PC-9 (cell line): ENCODE data around the gene SYT1.

Experiments used
- CTCF ChIP-seq: fragments of 200-600 bp; sonication (generic); conservative IDR thresholded peaks from 2 replicates; pipeline ENCODE4 v1.6.1; 2017; ENCODE audit warnings: mixed run types, antibody characterized with exemption, mild to moderate bottlenecking, moderate library complexity
- EZH2 ChIP-seq: fragments of 200-600 bp; sonication (generic); IDR thresholded peaks from 2 replicates; pipeline ENCODE4 v1.8.0; 2017; ENCODE audit warnings: antibody characterized with exemption, low read depth

GRCh38 chr12:79223761-79224160 is 359.2 kb downstream of the SYT1 start:
- TF ChIP-seq CTCF (no peak), EZH2 (no peak)
